SU-DHL-6 (cell line): ENCODE measurements around the gene ZNF439.
"Not testable (repeated sequence)": the region's sequence is repeated elsewhere in the genome, so short reads cannot be mapped to it uniquely, and the experiment has no call there.

Experiments used
- H2AFZ ChIP-seq: fragments of 200-600 bp; sonication (generic); 2 replicates; pipeline ENCODE4 v1.6.1; 2014; ENCODE audit warnings: low read depth, mild to moderate bottlenecking, moderate library complexity, mixed read lengths, antibody characterized with exemption, low read length; ENCODE audit not compliant: severe bottlenecking
- H3F3A ChIP-seq: fragments of 200-600 bp; shearing (Covaris generic); 2 replicates; pipeline ENCODE4 v1.6.0; 2016; ENCODE audit warnings: antibody characterized with exemption, mild to moderate bottlenecking; ENCODE audit not compliant: insufficient read depth
- H3K27ac ChIP-seq: fragments of 200-600 bp; sonication (generic); 2 replicates; pipeline ENCODE4 v1.5.1; 2016; ENCODE audit warnings: low read depth, mild to moderate bottlenecking, low read length, moderate library complexity, mixed read lengths
- H3K27me3 ChIP-seq: fragments of 200-600 bp; sonication (generic), shearing (Covaris generic); 2 replicates; pipeline ENCODE4 v1.6.0; 2014; ENCODE audit warnings: mild to moderate bottlenecking, low read length
- H3K36me3 ChIP-seq: fragments of 200-600 bp; sonication (generic); 2 replicates; pipeline ENCODE4 v1.6.1; 2014; ENCODE audit warnings: mild to moderate bottlenecking, low read length, mixed read lengths
- H3K4me2 ChIP-seq: fragments of 300-600, 200-600 bp; shearing (Covaris generic), sonication (generic); 2 replicates; pipeline ENCODE4 v1.6.0; 2014; ENCODE audit warnings: low read length, low read depth, mild to moderate bottlenecking; ENCODE audit not compliant: poor library complexity, severe bottlenecking
- H3K4me3 ChIP-seq: fragments of 200-600 bp; sonication (generic); 2 replicates; pipeline ENCODE4 v1.5.1; 2014; ENCODE audit warnings: antibody characterized with exemption, low read length, mild to moderate bottlenecking, mixed read lengths; ENCODE audit not compliant: insufficient read depth, poor library complexity, severe bottlenecking
- H3K79me2 ChIP-seq: fragments of 200-600 bp; sonication (generic); 2 replicates; pipeline ENCODE4 v1.6.1; 2014; ENCODE audit warnings: mild to moderate bottlenecking, low read length, moderate library complexity; ENCODE audit not compliant: insufficient read depth
- H3K9ac ChIP-seq: fragments of 200-600 bp; sonication (generic); 2 replicates; pipeline ENCODE4 v1.7.0; 2014; ENCODE audit warnings: mild to moderate bottlenecking, low read length
- H3K9me2 ChIP-seq: fragments of 200-600 bp; sonication (generic); replicated peaks from 2 replicates; pipeline ENCODE4 v1.6.1; 2014; ENCODE audit warnings: low read length; ENCODE audit not compliant: insufficient read depth
- H3K9me3 ChIP-seq: fragments of 200-600 bp; sonication (generic); 2 replicates; pipeline ENCODE4 v1.6.1; 2014; ENCODE audit warnings: low read length, mixed read lengths; ENCODE audit not compliant: insufficient read depth
- H4K20me1 ChIP-seq: fragments of 200-600 bp; sonication (generic); 2 replicates; pipeline ENCODE4 v1.6.1; 2014; ENCODE audit warnings: low read depth, mild to moderate bottlenecking, antibody characterized with exemption, low read length, moderate library complexity, mixed read lengths
- CTCF ChIP-seq: fragments of 200-600 bp; sonication (generic); IDR thresholded peaks from one replicate; pipeline ENCODE4 v1.5.1; 2017; ENCODE audit warnings: antibody characterized with exemption, mild to moderate bottlenecking, low read length, moderate library complexity; ENCODE audit not compliant: insufficient read depth, poor library complexity, severe bottlenecking
- EZH2phosphoT487 ChIP-seq: fragments of 200-600 bp; sonication (generic), shearing (Covaris generic); conservative IDR thresholded peaks from 2 replicates; pipeline ENCODE4 v1.6.1; 2018; ENCODE audit warnings: mild to moderate bottlenecking, antibody characterized with exemption, low read length, moderate library complexity, mixed read lengths

The ZNF439 gene

GRCh38 chr19:11887611-11888531 is 39.3 kb downstream of the ZNF439 start, which contains the start of gene ZNF69:
Gene ZNF69, plus strand, starts transcription at chr19:11887782. Its CDS starts 142 bp downstream, at chr19:11887924.
- no peaks in the 10 kb centered on the region for H3K9me2 ChIP-seq
- no peak within 1 kb of the TSS for H3K27ac ChIP-seq
- H3K79me2 ChIP-seq, result no peaks in the 10 kb centered on the region; the same call in 1 of the 2 replicates
- no peaks in the 10 kb centered on the region for H3F3A ChIP-seq
- peak within 1 kb of the TSS; percentile 56 for H3K4me3 ChIP-seq
- peak within 1 kb of the TSS; percentile 80 for H2AFZ ChIP-seq
- no peaks in the 10 kb centered on the region for H3K36me3 ChIP-seq
- TF ChIP-seq CTCF (no peak), EZH2phosphoT487 (no peak)
- peak within 1 kb of the TSS; percentile 54 for H3K4me2 ChIP-seq
- no peaks in the 10 kb centered on the region for H3K9me3 ChIP-seq
- no peaks in the 10 kb centered on the region for H4K20me1 ChIP-seq
- peak within 1 kb of the TSS; percentile 58 for H3K9ac ChIP-seq
- no peaks in the 10 kb centered on the region for H3K27me3 ChIP-seq

- not testable (repeated sequence) for H4K20me1 ChIP-seq, H3K9ac ChIP-seq, H3K27ac ChIP-seq, H3K9me3 ChIP-seq, H3K27me3 ChIP-seq, H3K4me3 ChIP-seq, H3F3A ChIP-seq, H3K79me2 ChIP-seq, H3K36me3 ChIP-seq, H2AFZ ChIP-seq, H3K9me2 ChIP-seq, H3K4me2 ChIP-seq
Measured at GRCh38 chr19:11889901-11890300, 41.4 kb downstream of the ZNF439 start.

GRCh38 chr19:11890634-11891033 is 42.1 kb downstream of the ZNF439 start:
- no peaks in the 10 kb centered on the region for H3K9me3 ChIP-seq
- no peaks in the 10 kb centered on the region for H3K27me3 ChIP-seq
- no peaks in the 10 kb centered on the region for H4K20me1 ChIP-seq
- no peaks in the 10 kb centered on the region; the same call in 1 of the 2 replicates for H3K79me2 ChIP-seq
- TF ChIP-seq EZH2phosphoT487 (no peak), CTCF (no peak)
- no peak overlapping the region for H3K9ac ChIP-seq
- no peak overlapping the region for H2AFZ ChIP-seq
- H3K36me3 ChIP-seq, result no peaks in the 10 kb centered on the region
- H3F3A ChIP-seq, result no peaks in the 10 kb centered on the region
- no peak overlapping the region for H3K27ac ChIP-seq
- H3K4me2 ChIP-seq, result no peak overlapping the region
- H3K9me2 ChIP-seq, result no peaks in the 10 kb centered on the region
- no peak overlapping the region for H3K4me3 ChIP-seq

GRCh38 chr19:11894851-11895250 is 46.3 kb downstream of the ZNF439 start:
- TF ChIP-seq CTCF, result no peak
- TF ChIP-seq EZH2phosphoT487, result no peak
- Histone ChIP-seq H3K4me2 (no peak overlapping the region), H3K27me3 (no peaks in the 10 kb centered on the region), H3K36me3 (no peaks in the 10 kb centered on the region), H3F3A (no peaks in the 10 kb centered on the region), H2AFZ (no peak overlapping the region), H3K9me3 (no peaks in the 10 kb centered on the region), H4K20me1 (no peaks in the 10 kb centered on the region), H3K79me2 (no peaks in the 10 kb centered on the region), H3K4me3 (no peak overlapping the region), H3K9me2 (no peaks in the 10 kb centered on the region), H3K9ac (no peak overlapping the region), H3K27ac (no peak overlapping the region)
